Neural progenitor cell (in vitro differentiated cells): ENCODE results near the gene TMED7.

Experiments
- EZH2 ChIP-seq: fragments of 200-600 bp; sonication (generic); IDR thresholded peaks from 2 replicates; pipeline ENCODE4 v1.6.1; 2017; ENCODE audit warnings: antibody characterized with exemption, mild to moderate bottlenecking, moderate library complexity
- EZH2phosphoT487 ChIP-seq: fragments of 200-600 bp; sonication (generic); IDR thresholded peaks from 2 replicates; pipeline ENCODE4 v1.6.1; 2017; ENCODE audit warnings: antibody characterized with exemption
- TF ChIP-seq, protein P1 (sequence below): fragments of 200-600 bp; sonication (generic); IDR thresholded peaks from 2 replicates; pipeline ENCODE4 v1.5.1; 2017; ENCODE audit warnings: antibody characterized with exemption, mild to moderate bottlenecking

DNA sequence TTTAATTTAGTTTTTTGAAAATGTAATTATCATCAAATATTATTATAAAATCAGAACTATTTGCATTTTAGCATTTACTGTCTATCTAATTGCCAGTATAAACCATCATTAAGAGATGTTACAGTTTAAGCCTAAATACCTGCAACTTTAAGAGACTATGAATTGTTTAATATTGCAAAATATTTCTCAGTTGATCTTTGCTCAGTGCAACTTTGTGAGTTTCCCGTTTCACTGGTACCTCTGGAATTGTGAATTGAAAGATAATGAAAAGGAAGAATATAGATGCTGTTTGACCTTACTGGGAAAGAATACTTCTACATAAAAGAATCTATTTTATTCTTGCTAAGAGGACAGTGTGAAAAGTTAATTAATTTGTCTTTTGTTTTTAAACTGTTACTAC is 30.2 kb upstream of the TMED7 start:
- TF ChIP-seq, protein P1, sequence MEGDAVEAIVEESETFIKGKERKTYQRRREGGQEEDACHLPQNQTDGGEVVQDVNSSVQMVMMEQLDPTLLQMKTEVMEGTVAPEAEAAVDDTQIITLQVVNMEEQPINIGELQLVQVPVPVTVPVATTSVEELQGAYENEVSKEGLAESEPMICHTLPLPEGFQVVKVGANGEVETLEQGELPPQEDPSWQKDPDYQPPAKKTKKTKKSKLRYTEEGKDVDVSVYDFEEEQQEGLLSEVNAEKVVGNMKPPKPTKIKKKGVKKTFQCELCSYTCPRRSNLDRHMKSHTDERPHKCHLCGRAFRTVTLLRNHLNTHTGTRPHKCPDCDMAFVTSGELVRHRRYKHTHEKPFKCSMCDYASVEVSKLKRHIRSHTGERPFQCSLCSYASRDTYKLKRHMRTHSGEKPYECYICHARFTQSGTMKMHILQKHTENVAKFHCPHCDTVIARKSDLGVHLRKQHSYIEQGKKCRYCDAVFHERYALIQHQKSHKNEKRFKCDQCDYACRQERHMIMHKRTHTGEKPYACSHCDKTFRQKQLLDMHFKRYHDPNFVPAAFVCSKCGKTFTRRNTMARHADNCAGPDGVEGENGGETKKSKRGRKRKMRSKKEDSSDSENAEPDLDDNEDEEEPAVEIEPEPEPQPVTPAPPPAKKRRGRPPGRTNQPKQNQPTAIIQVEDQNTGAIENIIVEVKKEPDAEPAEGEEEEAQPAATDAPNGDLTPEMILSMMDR = no peak
- TF ChIP-seq EZH2 (no peak), EZH2phosphoT487 (no peak)
